Spleen (tissue), 11 donors: Measurements from ENCODE around the gene PPP1R3G. TPM values are rescaled to one million over a fixed set of nuclear protein-coding genes. Genes with fewer than 3 reads are reported as not detected.

ENCODE experiments used
- DNase-seq: peaks from one replicate; pipeline ENCODE4 v3.0.0-alpha.2; 2020
- H3K27ac ChIP-seq, 8 donors: fragments of 200-600 bp; sonication (generic) in 7 of 8; 1 replicate in 4 of 8; 2 replicates in 4 of 8; pipeline versions ENCODE4 v1.5.0 to v1.8.0; 2016 to 2021; ENCODE audit warnings: inconsistent platforms in 4 of 8, mild to moderate bottlenecking in 4 of 8, moderate library complexity in 1 of 8
- H3K27me3 ChIP-seq, 7 donors: fragments of 200-600 bp; sonication (generic) in 6 of 7; replicated peaks in 1 of 7; 1 replicate in 4 of 7; 2 replicates in 3 of 7; pipeline versions ENCODE4 v1.5.0 to v1.8.0; 2016 to 2021; ENCODE audit warnings: inconsistent platforms in 3 of 7, mild to moderate bottlenecking in 1 of 7
- H3K36me3 ChIP-seq, 6 donors: fragments of 200-600 bp; sonication (generic) in 5 of 6; 1 replicate in 4 of 6; 2 replicates in 2 of 6; pipeline versions ENCODE4 v1.5.0 to v1.8.0; 2016 to 2021; ENCODE audit warnings: inconsistent platforms in 2 of 6
- H3K4me1 ChIP-seq, 6 donors: fragments of 200-600 bp; sonication (generic) in 5 of 6; 1 replicate in 3 of 6; 2 replicates in 3 of 6; pipeline versions ENCODE4 v1.5.0 to v1.8.0; 2016 to 2021; ENCODE audit warnings: inconsistent platforms in 3 of 6
- H3K4me3 ChIP-seq, 8 donors: fragments of 200-600 bp; sonication (generic) in 7 of 8; 1 replicate in 4 of 8; 2 replicates in 4 of 8; pipeline versions ENCODE4 v1.5.0 to v1.8.0; 2016 to 2021; ENCODE audit warnings: inconsistent platforms in 4 of 8, mild to moderate bottlenecking in 4 of 8, moderate library complexity in 2 of 8
- H3K9me3 ChIP-seq, 8 donors: fragments of 200-600 bp; sonication (generic) in 7 of 8; 1 replicate in 4 of 8; 2 replicates in 4 of 8; pipeline versions ENCODE4 v1.5.0 to v1.8.0; 2016 to 2021; ENCODE audit warnings: inconsistent platforms in 4 of 8
- POLR2A ChIP-seq, 3 donors: fragments of 450-650 bp; IDR thresholded peaks; one replicate each; pipeline ENCODE4 v1.5.1; 2017; ENCODE audit warnings: antibody characterized with exemption in 3 of 3, mild to moderate bottlenecking in 1 of 3
- POLR2AphosphoS5 ChIP-seq, 3 donors: sonication (generic); formaldehyde crosslinking; IDR thresholded peaks; one replicate each; pipeline ENCODE4 v1.5.1; 2017; ENCODE audit warnings: antibody characterized with exemption in 3 of 3
- WGBS, 5 donors: extraction: QIAGEN DNeasy Blood & Tissue Kit in 3 of 5; methylation state at CpG; one replicate each; pipeline versions ENCODE4 v1.1.5 to v1.1.7; 2013 to 2018; 5-methylcytosine and 5-hydroxymethylcytosine counted together
- intact Hi-C: fragments of 100-400 bp; cut with DNase I; formaldehyde crosslinking; loops from one replicate; pipeline ENCODE4 v1.15.0; 2023; ENCODE audit warnings: low total_unique reads
- polyA plus RNA-seq, 3 donors: library from polyadenylated mRNA; stranded (reverse); fragments of 200-250 nt; gene quantifications; one replicate each; pipeline ENCODE4 v1.2.1, GENCODE V29; 2013
- total RNA-seq, 7 donors: library from RNA; depleted of rRNA in 3 of 7; stranded (reverse); fragments of >200 nt in 3 of 7; fragmentation: NEBNext Ultra II Directional in 4 of 7; extraction: Animal tissue kit (Norgen Biotek cat#: 25700) in 4 of 7; gene quantifications; one replicate each; pipeline versions ENCODE4 v1.1.0 to v1.2.1, GENCODE V29; 2016 to 2021
- TF ChIP-seq, protein P1 (sequence below), 11 experiments: fragments of 200-600 bp in 7 of 11; fragments of 450-650 bp in 4 of 11; sonication (generic) in 4 of 11; IDR thresholded peaks in 8 of 11; conservative IDR thresholded peaks in 3 of 11; 1 replicate in 7 of 11; 2 replicates in 4 of 11; pipeline versions ENCODE4 v1.4.0 to v1.8.0; 2016 to 2021; ENCODE audit warnings: antibody characterized with exemption in 11 of 11, inconsistent platforms in 4 of 11, mild to moderate bottlenecking in 1 of 11
- donor health status: healthy with polysubstance abuse.
- donor health status: DM: no; HTN: no; CAD: no; lungs with moderate emphysema.
- donor health status: DM: no; HTN: no; CAD: no.
- donor health status: Bipolar disorder and iron deficiency.
- donor health status: healthy.
- donor health status: DM: no; HTN: no; CAD: no.
- donor health status: DM: yes; HTN: yes; CAD: no.

The PPP1R3G gene
- total and polyA plus RNA-seq, 10 donors: 0.54 to 10.1 (median 4.5) TPM

DNA sequence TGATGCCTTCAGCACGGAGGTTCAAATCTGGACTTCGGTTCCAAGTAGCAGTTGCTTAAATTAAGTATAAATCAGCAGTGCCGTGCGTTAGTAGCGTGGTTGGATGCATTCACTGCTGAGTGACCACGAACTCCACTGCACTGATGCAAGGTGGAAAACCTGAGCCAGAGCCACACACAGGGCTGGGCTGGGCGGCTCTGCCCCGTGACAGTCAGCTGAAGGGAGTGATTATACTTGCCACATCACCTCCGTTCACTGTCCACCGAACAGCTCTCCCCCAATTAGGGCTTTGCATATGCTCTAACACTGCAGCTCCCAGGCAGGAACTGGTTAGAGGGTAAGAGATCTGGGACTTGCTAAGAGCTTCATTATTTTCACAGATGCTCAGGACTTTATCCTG, 22.2 kb downstream of the PPP1R3G start:
- no peaks in the 10 kb centered on the region for H3K9me3 ChIP-seq
- no peak overlapping the region for H3K27ac ChIP-seq
- no peak overlapping the region for H3K4me3 ChIP-seq
- H3K27me3 ChIP-seq: no peaks in the 10 kb centered on the region
- H3K4me1 ChIP-seq: no peaks in the 10 kb centered on the region
- no peak for DNase-seq
- intact Hi-C loops: no loop called here
- 84 to 97% (median 90%) methylated on average over 10 of the region's 10 CpGs for WGBS, 5 donors
- peaks cover 0 to 53% (median 12%) of the 10 kb centered on the region in 6 donors for H3K36me3 ChIP-seq
- TF ChIP-seq POLR2A (IDR thresholded peaks at IDR 0.05) (no peak), POLR2AphosphoS5 (IDR thresholded peaks at IDR 0.05) (no peak)
- TF ChIP-seq, protein P1, sequence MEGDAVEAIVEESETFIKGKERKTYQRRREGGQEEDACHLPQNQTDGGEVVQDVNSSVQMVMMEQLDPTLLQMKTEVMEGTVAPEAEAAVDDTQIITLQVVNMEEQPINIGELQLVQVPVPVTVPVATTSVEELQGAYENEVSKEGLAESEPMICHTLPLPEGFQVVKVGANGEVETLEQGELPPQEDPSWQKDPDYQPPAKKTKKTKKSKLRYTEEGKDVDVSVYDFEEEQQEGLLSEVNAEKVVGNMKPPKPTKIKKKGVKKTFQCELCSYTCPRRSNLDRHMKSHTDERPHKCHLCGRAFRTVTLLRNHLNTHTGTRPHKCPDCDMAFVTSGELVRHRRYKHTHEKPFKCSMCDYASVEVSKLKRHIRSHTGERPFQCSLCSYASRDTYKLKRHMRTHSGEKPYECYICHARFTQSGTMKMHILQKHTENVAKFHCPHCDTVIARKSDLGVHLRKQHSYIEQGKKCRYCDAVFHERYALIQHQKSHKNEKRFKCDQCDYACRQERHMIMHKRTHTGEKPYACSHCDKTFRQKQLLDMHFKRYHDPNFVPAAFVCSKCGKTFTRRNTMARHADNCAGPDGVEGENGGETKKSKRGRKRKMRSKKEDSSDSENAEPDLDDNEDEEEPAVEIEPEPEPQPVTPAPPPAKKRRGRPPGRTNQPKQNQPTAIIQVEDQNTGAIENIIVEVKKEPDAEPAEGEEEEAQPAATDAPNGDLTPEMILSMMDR (IDR thresholded peaks at IDR 0.05 in 8 of 11, conservative IDR thresholded peaks at IDR 0.05 in 3 of 11): no peak

DNA sequence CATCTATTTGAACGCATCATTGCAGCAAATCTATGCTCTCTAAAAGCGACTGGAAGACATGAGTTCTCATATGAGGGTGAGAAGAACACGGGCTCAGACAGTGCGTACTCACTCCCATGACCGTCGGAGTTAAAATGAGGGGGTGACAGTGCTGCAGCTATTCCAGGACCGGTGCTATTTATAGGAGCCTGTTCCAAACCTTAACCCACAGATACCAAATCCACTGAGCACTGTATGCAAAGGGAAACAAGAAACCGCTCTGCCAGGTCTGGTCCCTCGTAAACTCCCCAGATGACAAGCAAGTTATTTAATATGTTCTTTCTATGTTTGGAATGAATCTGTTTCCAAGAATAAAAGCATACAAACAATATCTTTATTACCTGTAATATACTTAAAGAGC, 22.9 kb downstream of the PPP1R3G start:
- 79 to 92% (median 85%) methylated on average over 9 of the region's 9 CpGs for WGBS, 5 donors
- intact Hi-C loops: no loop called here
- Histone ChIP-seq H3K9me3 (no peaks in the 10 kb centered on the region), H3K4me1 (no peaks in the 10 kb centered on the region), H3K36me3 (peaks cover 0 to 60% (median 12%) of the 10 kb centered on the region in 6 donors), H3K27ac (no peak overlapping the region), H3K4me3 (no peak overlapping the region), H3K27me3 (no peaks in the 10 kb centered on the region)
- TF ChIP-seq, protein P1 (IDR thresholded peaks at IDR 0.05 in 8 of 11, conservative IDR thresholded peaks at IDR 0.05 in 3 of 11): no peak
- TF ChIP-seq POLR2A (IDR thresholded peaks at IDR 0.05) (no peak), POLR2AphosphoS5 (IDR thresholded peaks at IDR 0.05) (no peak)
- DNase-seq: no peak

DNA sequence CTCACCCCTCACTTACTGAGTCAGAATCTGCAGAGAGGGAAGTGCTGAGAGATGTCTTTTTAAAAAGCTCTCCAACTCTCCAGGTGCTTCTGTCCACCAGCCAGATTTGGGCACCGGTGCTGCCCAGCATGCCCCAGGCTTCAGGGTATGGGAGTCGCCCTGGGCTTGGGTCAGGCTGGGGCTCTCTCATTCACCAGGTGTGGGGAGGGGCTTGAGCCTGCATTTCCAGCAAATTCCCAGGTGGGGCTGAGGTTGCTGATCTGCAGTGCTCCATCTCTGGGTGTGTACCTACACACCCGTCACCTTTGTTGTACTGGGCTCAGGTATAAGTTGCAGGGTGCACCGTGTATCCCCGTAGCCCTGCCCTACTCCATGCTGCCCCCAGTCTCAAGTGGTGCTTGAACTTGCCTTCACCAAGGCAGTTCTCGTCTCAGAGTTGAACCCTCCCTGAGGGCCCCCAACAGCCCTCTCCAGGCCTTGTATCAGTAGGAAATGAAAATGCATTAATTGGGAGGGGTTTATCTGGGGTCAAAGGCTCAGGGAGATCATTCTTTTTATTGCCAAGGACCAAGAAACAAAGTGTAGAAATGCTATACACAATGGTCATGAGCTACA, 23.5 kb downstream of the PPP1R3G start:
- 80 to 96% (median 95%) methylated on average over 2 to 6 of the region's 6 CpGs for WGBS, 5 donors
- no peak overlapping the region for H3K4me3 ChIP-seq
- intact Hi-C loops: no loop called here
- no peaks in the 10 kb centered on the region for H3K9me3 ChIP-seq
- no peaks in the 10 kb centered on the region for H3K4me1 ChIP-seq
- H3K27me3 ChIP-seq: no peaks in the 10 kb centered on the region
- H3K27ac ChIP-seq: no peak overlapping the region
- peaks cover 0 to 62% (median 12%) of the 10 kb centered on the region in 6 donors for H3K36me3 ChIP-seq
- TF ChIP-seq, protein P1 (IDR thresholded peaks at IDR 0.05 in 8 of 11, conservative IDR thresholded peaks at IDR 0.05 in 3 of 11): no peak
- TF ChIP-seq POLR2AphosphoS5 (IDR thresholded peaks at IDR 0.05) (no peak), POLR2A (IDR thresholded peaks at IDR 0.05) (no peak)
- no peak for DNase-seq

DNA sequence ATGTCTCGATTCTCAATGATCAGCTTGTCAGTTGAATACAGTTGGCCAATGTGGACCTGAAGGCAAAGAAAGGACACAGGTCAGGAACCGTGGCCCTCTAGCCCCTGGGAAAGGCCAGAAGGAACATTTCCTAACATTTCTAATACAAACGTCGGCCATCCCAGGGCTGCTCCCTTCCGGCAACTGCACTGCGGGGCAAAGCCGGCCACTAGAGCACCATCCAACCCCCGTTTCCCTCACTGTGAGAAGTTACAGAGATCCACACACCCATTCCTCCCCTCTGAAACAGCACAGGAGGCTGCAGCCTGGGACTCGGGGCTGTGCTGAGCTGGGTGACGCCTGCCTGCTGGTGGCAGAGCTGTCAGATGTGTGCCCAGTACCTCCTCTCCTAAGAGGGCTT, 24.3 kb downstream of the PPP1R3G start:
- no peaks in the 10 kb centered on the region for H3K9me3 ChIP-seq
- H3K4me1 ChIP-seq: no peaks in the 10 kb centered on the region
- intact Hi-C loops: no loop called here
- TF ChIP-seq POLR2A (IDR thresholded peaks at IDR 0.05): no peak
- TF ChIP-seq, protein P1 (IDR thresholded peaks at IDR 0.05 in 8 of 11, conservative IDR thresholded peaks at IDR 0.05 in 3 of 11): no peak
- no peak for TF ChIP-seq POLR2AphosphoS5 (IDR thresholded peaks at IDR 0.05)
- no peaks in the 10 kb centered on the region for H3K27me3 ChIP-seq
- no peak overlapping the region for H3K27ac ChIP-seq
- 90 to 98% (median 92%) methylated on average over 9 to 10 of the region's 10 CpGs for whole genome bisulfite sequencing, 5 donors
- DNase-seq: no peak
- H3K4me3 ChIP-seq: no peak overlapping the region
- peaks cover 0 to 62% (median 12%) of the 10 kb centered on the region in 6 donors for H3K36me3 ChIP-seq
